Skeletal muscle satellite cell (primary cell): Measurements from ENCODE around the gene ARHGAP8.

ENCODE experiments used
- H3K27me3 ChIP-seq: 2 replicates; pipeline ENCODE4 v1.7.0; 2013; ENCODE audit warnings: low read length; ENCODE audit not compliant: control insufficient read depth, insufficient read depth
- H3K36me3 ChIP-seq: 2 replicates; pipeline ENCODE4 v1.7.0; 2013; ENCODE audit warnings: mild to moderate bottlenecking, control low read depth, low read length; ENCODE audit not compliant: insufficient read depth
- H3K4me1 ChIP-seq: 2 replicates; pipeline ENCODE4 v1.7.0; 2013; ENCODE audit warnings: low read length; ENCODE audit not compliant: control insufficient read depth, insufficient read depth
- H3K4me2 ChIP-seq: 2 replicates; pipeline ENCODE4 v1.7.0; 2013; ENCODE audit warnings: mild to moderate bottlenecking, low read length
- H3K4me3 ChIP-seq: 2 replicates; pipeline ENCODE4 v1.7.0; 2013; ENCODE audit warnings: low read length
- H3K9ac ChIP-seq: 2 replicates; pipeline ENCODE4 v1.7.0; 2013; ENCODE audit warnings: mild to moderate bottlenecking, low read depth, low read length, moderate library complexity
- H3K9me3 ChIP-seq: replicated peaks from 2 replicates; pipeline ENCODE4 v1.7.0; 2013; ENCODE audit warnings: mild to moderate bottlenecking, control low read depth, low read length

ARHGAP8 gene

DNA sequence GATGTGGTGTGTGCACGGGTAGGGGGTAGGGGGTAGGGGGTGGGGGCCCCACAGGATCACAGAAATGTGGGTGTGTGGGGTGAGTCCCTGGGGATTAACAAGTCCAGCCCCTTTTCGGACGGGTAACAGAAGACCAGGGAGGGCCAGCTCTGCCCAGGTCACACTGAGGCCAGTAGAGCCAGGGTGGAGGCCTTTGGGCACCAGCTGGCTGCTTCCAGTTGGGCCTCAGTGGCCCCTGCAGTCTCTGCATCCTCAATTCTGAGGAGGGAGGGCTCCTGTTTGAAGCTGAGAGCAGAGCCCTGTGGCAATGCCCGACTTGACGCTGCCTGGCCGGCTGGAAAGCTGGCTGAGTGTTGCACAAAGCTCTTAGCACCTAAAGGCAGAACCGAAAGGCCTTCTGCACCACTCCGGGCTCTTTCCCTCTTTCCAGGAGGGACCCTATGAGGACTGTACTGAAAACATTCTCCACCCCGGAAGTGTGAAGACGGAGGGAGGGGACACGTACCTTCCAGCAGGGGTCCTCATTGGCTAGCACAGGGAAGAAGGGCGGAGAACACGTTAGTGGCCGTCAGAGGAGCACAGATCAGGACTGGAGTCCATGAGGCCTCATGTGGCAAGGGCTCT is 137.0 kb downstream of the ARHGAP8 start:
- H3K9ac ChIP-seq: no peak overlapping the region
- H3K4me1 ChIP-seq: no peaks in the 10 kb centered on the region
- H3K4me3 ChIP-seq: no peak overlapping the region
- peaks cover 4% of the 10 kb centered on the region for H3K9me3 ChIP-seq
- no peaks in the 10 kb centered on the region for H3K27me3 ChIP-seq
- no peak overlapping the region for H3K4me2 ChIP-seq
- H3K36me3 ChIP-seq: no peaks in the 10 kb centered on the region

DNA sequence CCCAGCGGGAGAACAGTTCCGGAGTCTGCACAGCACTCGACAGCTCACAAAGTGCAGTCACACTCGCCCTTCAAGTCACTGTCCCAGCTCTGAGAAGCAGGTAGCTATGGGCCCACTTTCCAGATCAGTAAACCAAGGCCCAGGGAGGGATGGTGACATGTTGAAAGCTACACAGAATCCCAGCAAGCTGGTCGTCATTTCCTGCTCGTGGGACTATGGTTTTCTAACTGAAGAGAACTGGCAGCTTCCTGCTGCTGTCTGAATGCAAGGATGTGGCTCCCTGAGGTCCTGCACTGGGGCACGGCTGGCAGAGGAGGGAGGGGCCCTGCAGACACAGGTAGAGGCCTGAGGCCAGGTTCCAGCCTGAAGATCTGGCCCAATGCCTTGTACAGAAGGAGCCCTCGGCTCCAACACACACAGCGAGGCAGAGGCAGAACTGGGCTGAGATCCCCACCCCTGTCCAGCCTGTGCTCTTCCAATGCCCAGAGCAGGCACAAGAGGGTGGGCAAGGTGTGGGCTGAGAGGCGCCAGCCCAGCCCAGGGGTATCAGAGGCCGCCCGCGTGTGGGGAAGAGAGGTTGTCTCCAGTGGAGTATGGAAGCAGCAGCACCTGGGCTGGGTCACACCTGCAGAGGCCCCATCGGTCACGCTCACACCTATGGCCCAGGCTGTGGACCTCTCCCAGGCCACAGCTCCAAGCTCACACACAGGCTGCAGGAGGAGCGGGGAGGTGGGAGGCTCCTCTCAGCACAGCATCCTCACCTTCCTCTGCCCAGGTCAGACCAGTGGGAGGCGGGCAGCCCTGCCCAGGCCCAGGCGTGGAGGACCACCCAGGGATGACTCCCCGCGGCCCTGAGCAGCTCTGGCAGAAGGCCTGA is 138.3 kb downstream of the ARHGAP8 start:
- Histone ChIP-seq H3K4me2 (no peak overlapping the region), H3K27me3 (no peaks in the 10 kb centered on the region), H3K9me3 (peaks cover 2% of the 10 kb centered on the region), H3K4me3 (no peak overlapping the region), H3K4me1 (no peaks in the 10 kb centered on the region), H3K36me3 (no peaks in the 10 kb centered on the region), H3K9ac (no peak overlapping the region)

DNA sequence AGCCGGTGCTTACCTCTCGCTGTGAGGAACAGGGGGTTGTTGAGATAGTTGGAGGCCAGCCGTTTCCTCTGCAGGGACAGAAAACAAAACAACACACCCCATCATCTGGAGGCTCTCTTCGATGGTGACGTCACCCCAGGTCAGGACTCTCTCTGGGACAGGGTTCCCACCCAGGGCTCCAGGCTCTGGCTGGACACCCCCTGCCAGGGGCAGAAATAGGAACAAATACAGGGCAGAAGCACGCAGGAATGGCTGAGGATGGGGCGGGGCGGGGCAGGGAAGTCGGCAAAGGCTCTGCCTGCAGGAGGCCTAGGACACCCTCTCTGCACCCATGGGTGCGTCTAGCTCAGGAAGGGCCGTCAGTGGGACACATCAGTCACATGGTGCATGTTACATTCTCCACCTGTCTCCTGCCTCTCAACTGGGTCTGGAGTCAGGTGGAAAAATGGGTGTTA is 138.9 kb downstream of the ARHGAP8 start:
- no peaks in the 10 kb centered on the region for H3K36me3 ChIP-seq
- H3K4me1 ChIP-seq: no peaks in the 10 kb centered on the region
- H3K9me3 ChIP-seq: no peaks in the 10 kb centered on the region
- H3K4me3 ChIP-seq: no peak overlapping the region
- H3K4me2 ChIP-seq: no peak overlapping the region
- H3K9ac ChIP-seq: no peak overlapping the region
- H3K27me3 ChIP-seq: no peaks in the 10 kb centered on the region

DNA sequence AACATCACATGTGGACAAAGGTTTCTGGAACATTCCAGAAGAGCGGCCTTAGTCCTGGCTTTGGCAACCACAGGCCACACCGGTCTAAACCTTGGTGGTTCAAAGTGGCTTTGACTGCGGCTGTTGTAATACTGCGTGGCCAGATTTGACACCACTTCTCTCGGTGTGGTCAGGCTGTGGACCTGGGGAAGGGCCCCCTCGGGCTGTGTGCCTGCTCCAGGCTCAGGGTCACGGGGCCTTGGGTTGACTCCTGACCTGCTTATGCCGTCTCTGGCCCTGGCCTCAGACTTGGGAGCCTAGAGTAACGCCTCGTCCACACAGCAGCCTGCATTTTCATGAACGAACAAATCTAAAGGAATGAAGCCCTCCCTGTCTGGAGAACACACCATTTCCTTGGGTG is 139.4 kb downstream of the ARHGAP8 start:
- no peaks in the 10 kb centered on the region for H3K27me3 ChIP-seq
- no peak overlapping the region for H3K9ac ChIP-seq
- no peaks in the 10 kb centered on the region for H3K36me3 ChIP-seq
- no peak overlapping the region for H3K4me3 ChIP-seq
- no peak overlapping the region for H3K4me2 ChIP-seq
- H3K9me3 ChIP-seq: no peaks in the 10 kb centered on the region
- H3K4me1 ChIP-seq: no peaks in the 10 kb centered on the region

DNA sequence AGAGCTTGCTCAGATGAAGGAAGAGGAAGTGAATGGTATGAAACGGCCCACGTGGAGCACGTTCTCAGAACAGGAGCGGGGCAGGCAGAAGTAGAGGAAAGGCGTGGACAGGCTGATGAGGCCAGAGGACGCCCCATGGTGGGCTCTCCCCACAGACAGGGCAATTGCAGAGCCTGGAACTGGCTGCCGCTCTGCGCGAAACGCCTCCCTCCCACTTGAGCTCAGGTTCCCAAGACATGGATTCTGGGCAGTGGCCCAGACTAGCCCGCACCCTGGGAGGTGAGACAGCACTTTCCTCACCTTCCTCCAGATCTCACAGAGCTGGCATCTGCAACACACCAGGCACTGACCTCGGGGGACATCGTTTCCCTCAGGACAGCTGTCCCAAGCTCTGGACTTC is 139.9 kb downstream of the ARHGAP8 start:
- no peaks in the 10 kb centered on the region for H3K9me3 ChIP-seq
- no peaks in the 10 kb centered on the region for H3K27me3 ChIP-seq
- H3K4me2 ChIP-seq: no peak overlapping the region
- no peak overlapping the region for H3K4me3 ChIP-seq
- H3K9ac ChIP-seq: no peak overlapping the region
- no peaks in the 10 kb centered on the region for H3K4me1 ChIP-seq
- no peaks in the 10 kb centered on the region for H3K36me3 ChIP-seq

DNA sequence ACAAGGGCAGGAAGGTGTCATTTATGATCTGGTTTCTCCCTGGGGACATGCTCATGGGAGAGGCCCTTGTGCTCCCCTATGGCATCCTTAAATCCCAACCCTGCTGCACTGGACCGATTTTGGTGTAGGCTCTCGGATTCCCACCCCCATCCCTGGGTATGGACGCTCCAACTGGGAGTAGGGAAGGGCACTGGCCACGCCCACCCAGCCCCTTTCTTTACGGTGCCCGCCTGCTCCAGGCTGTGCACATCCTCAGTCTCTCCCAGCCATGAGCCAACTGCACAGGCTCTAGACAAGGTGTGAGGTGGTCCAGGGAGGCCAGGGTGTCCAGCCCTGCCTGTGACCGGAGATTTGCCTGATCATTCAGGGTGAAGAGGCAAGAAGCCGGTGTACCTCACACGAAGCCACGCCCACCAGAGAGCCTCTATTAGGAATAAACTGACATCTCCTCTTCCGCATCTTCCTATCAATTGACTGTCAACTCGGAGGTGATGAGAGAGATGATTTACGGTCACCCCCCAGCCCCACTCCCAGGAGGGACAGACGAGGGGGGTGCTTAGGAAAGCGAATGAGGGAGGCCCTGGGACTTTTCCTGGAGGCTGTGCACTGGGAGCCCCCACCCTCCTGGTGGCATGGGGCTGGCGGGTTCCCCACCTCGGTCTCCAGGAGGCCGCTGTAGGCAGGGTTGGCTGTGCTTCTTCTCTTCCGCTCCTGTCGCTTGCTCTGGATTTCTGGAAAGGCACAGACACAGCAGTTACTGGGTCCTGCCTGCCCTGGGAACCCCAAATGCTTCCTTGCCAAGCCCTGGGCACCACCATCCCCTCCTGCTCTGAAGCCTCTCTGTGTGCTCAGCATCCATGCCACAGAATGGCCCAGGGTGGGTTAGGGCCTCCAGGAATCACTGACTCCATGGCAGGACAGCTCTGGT is 140.7 kb downstream of the ARHGAP8 start:
- Histone ChIP-seq H3K4me1 (no peaks in the 10 kb centered on the region), H3K27me3 (no peaks in the 10 kb centered on the region), H3K9ac (no peak overlapping the region), H3K4me3 (no peak overlapping the region), H3K36me3 (no peaks in the 10 kb centered on the region), H3K9me3 (no peaks in the 10 kb centered on the region), H3K4me2 (no peak overlapping the region)

DNA sequence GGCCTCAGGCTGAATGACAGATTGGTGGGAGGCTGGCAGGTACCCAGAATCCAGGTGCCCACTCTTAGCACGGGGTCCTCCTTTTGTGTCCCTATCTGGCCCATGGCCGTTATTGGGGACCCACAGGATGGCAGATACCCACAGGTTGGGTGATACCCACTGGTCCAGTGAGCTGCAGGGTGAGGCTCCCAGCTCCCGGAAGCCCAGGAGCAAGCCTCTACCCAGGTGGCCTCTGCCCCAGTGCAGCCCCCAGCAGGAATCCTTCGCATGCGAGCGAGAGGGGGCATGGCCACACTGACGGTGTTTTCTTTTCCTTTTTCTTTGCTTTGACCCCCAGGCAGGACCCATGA is 141.3 kb downstream of the ARHGAP8 start:
- no peak overlapping the region for H3K9ac ChIP-seq
- H3K9me3 ChIP-seq: no peaks in the 10 kb centered on the region
- no peak overlapping the region for H3K4me2 ChIP-seq
- no peak overlapping the region for H3K4me3 ChIP-seq
- H3K36me3 ChIP-seq: no peaks in the 10 kb centered on the region
- H3K27me3 ChIP-seq: no peaks in the 10 kb centered on the region
- H3K4me1 ChIP-seq: no peaks in the 10 kb centered on the region

DNA sequence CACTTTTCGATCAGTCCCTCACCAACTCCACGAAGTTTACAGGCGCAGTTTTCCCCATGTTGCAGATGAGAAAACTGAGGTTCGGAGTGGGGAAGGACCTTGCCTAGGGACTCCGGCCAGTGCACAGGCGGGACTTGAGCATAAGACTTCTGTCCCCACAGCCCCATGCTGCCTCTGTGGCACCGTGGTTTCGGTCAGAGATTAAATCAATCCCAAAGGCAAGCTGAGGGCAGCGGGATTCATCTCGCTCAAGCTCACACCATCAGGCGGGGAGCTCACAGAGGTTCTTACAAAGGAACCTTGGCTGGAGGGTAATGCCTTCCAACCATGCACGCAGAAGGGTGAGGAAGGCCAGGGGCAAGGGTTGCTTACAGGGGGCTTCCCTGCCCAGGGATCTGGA is 141.9 kb downstream of the ARHGAP8 start:
- H3K9me3 ChIP-seq: no peaks in the 10 kb centered on the region
- H3K27me3 ChIP-seq: no peaks in the 10 kb centered on the region
- no peaks in the 10 kb centered on the region for H3K36me3 ChIP-seq
- H3K4me1 ChIP-seq: no peaks in the 10 kb centered on the region
- H3K9ac ChIP-seq: no peak overlapping the region
- no peak overlapping the region for H3K4me3 ChIP-seq
- no peak overlapping the region for H3K4me2 ChIP-seq

DNA sequence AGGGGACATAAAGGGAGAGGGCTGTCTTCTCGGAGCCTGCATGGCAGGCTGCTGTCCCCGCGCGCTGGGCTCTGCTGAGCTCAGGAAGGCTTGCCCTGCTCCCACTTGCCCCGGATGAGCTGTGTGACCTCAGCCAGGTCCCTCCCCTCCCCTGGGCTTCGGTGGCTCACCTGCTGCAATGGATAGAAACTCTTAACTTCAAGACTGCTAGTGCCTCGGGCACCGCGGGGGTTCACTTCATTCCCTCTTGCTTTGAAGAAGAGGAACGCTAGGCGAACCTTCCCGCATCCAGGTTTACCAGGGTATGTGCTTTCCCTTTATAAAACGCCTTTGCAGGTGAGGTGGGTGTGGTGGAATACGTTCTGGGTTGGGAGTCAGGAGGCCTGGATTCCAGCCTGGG is 142.4 kb downstream of the ARHGAP8 start:
- Histone ChIP-seq H3K36me3 (no peaks in the 10 kb centered on the region), H3K9me3 (no peaks in the 10 kb centered on the region), H3K27me3 (no peaks in the 10 kb centered on the region), H3K4me1 (no peaks in the 10 kb centered on the region), H3K4me3 (no peak overlapping the region), H3K4me2 (no peak overlapping the region), H3K9ac (no peak overlapping the region)

DNA sequence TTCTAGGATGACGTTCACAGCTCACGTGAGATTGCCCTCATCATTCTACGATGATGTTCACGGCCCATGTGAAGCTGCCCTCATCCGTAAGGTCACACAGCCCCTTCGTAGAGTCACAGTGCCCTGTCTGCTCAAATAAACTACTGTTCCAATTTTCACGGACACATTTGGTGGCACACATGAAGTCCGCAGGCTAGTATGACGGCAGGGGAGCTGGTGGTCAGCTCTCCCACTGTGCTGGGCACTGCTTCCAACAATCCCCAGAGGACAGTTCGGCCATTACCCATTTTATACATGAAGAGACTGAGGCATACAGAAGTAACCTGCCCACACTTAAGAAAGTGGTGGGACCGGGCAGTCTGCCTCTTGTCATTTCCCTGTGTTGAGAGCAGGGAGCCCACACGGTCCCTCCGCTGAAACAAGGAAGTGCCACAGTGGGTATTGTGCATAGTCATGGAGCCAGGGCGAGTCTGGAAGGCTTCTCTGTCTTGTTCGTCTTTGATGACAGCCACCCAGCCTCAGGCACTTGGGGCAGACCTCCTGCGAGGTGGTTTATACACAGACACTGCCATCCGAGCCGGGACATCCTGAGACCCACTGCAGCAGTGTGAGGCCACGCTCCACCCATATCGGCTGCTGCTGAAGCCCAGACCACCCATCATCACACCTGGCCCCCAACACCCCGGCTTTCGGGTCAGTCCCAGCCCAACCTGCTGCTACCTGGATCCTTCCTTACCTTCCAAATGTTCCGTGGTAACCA is 143.1 kb downstream of the ARHGAP8 start:
- no peaks in the 10 kb centered on the region for H3K27me3 ChIP-seq
- H3K4me3 ChIP-seq: no peak overlapping the region
- no peak overlapping the region for H3K4me2 ChIP-seq
- H3K4me1 ChIP-seq: no peaks in the 10 kb centered on the region
- no peaks in the 10 kb centered on the region for H3K36me3 ChIP-seq
- H3K9ac ChIP-seq: no peak overlapping the region
- no peaks in the 10 kb centered on the region for H3K9me3 ChIP-seq

DNA sequence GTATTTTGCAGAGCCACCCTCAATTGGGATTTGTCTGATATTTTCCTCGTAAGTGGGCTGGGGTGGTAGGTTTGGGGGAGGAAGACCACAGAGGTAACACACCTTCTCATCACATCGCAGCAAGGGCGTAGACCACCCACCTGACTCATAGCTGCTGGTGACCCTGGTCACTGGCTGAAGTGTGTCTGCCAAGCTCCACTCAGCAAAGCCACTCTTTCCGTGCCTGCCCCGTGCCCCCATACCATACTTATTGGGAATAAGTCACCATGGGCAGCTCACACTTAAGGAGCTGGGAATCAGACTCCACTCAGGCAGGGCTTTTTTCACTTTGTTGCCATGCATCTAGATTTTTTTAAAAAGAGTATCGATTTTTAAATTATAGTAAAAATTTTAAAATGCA is 145.9 kb downstream of the ARHGAP8 start:
- no peaks in the 10 kb centered on the region for H3K27me3 ChIP-seq
- H3K9ac ChIP-seq: no peak overlapping the region
- H3K9me3 ChIP-seq: peaks cover 14% of the 10 kb centered on the region

More for the DNA sequence above, 145.9 kb downstream of the ARHGAP8 start:
- H3K4me1 ChIP-seq: no peaks in the 10 kb centered on the region
- no peak overlapping the region for H3K4me2 ChIP-seq
- no peak overlapping the region for H3K4me3 ChIP-seq
- no peaks in the 10 kb centered on the region for H3K36me3 ChIP-seq
